OCI-LY7 (cell line): ENCODE measurements around the gene COL25A1. TPM values are rescaled to one million over a fixed set of nuclear protein-coding genes. Genes with fewer than 3 reads are reported as not detected.

ENCODE experiments used
- BruUV-seq: library from RNA; stranded (reverse); fragments of 400-500 nt; replicated peaks from 2 replicates; lab custom pipeline; 2021; lab: Mats Ljungman, UMichigan
- CTCF ChIA-PET: fragments of 300-600 bp; sonication (Branson Sonifier 250); formaldehyde crosslinking; loops from one replicate; lab custom pipeline; 2022; ENCODE audit warnings: antibody characterized with exemption; ENCODE audit not compliant: unreplicated experiment; lab: Charles Lee
- POLR2A ChIA-PET: fragments of 300-600 bp; sonication (Branson Sonifier 250); formaldehyde crosslinking; loops from one replicate; lab custom pipeline; 2022; ENCODE audit warnings: antibody characterized with exemption; lab: Charles Lee
- DNase-seq: peaks from one replicate; pipeline ENCODE4 v3.0.0-alpha.2; 2015; ENCODE audit warnings: low spot score
- H2AFZ ChIP-seq: fragments of 200-600 bp; sonication (generic), shearing (Covaris generic); 2 replicates; pipeline ENCODE4 v1.6.1; 2014; ENCODE audit warnings: mild to moderate bottlenecking, antibody characterized with exemption, low read length, moderate library complexity
- H3K27ac ChIP-seq: fragments of 200-600 bp; sonication (generic); 2 replicates; pipeline ENCODE4 v1.5.1; 2014; ENCODE audit warnings: mixed run types, low read depth, mild to moderate bottlenecking, moderate library complexity, low read length, inconsistent platforms; ENCODE audit not compliant: poor library complexity, severe bottlenecking
- H3K36me3 ChIP-seq: fragments of 200-600 bp; sonication (generic); 2 replicates; pipeline ENCODE4 v1.6.1; 2014; ENCODE audit warnings: mild to moderate bottlenecking, antibody characterized with exemption, low read length, moderate library complexity, mixed read lengths; ENCODE audit not compliant: insufficient read depth
- H3K4me1 ChIP-seq: fragments of 200-600 bp; sonication (generic); 2 replicates; pipeline ENCODE4 v1.5.1; 2014; ENCODE audit warnings: mild to moderate bottlenecking, low read length; ENCODE audit not compliant: insufficient read depth, poor library complexity, severe bottlenecking
- H3K4me2 ChIP-seq: fragments of 200-600 bp; sonication (generic); 2 replicates; pipeline ENCODE4 v1.6.1; 2014; ENCODE audit warnings: mild to moderate bottlenecking, low read length
- H3K4me3 ChIP-seq: fragments of 200-600 bp; sonication (generic); 2 replicates; pipeline ENCODE4 v1.5.1; 2014; ENCODE audit warnings: mild to moderate bottlenecking, low read depth, low read length; ENCODE audit not compliant: poor library complexity, severe bottlenecking
- H3K79me2 ChIP-seq: fragments of 200-600 bp; sonication (generic); 2 replicates; pipeline ENCODE4 v1.6.1; 2016; ENCODE audit warnings: low read depth, mild to moderate bottlenecking, low read length, moderate library complexity, mixed read lengths; ENCODE audit not compliant: insufficient read depth
- H3K9me2 ChIP-seq: fragments of 200-600 bp; sonication (generic); 2 replicates; pipeline ENCODE4 v1.6.1; 2016; ENCODE audit warnings: mild to moderate bottlenecking, low read length, mixed read lengths; ENCODE audit not compliant: insufficient read depth
- H3K9me3 ChIP-seq: fragments of 200-600 bp; sonication (generic); 2 replicates; pipeline ENCODE4 v1.6.1; 2014; ENCODE audit warnings: mild to moderate bottlenecking, mixed run types, low read length, mixed read lengths
- H4K20me1 ChIP-seq: fragments of 200-600 bp; sonication (generic); 2 replicates; pipeline ENCODE4 v1.6.1; 2014; ENCODE audit warnings: mild to moderate bottlenecking, antibody characterized with exemption, low read length, moderate library complexity, mixed read lengths; ENCODE audit not compliant: insufficient read depth
- EZH2phosphoT487 ChIP-seq: fragments of 200-600 bp; sonication (generic); IDR thresholded peaks from 2 replicates; pipeline ENCODE4 v1.6.1; 2018; ENCODE audit warnings: low read depth, borderline replicate concordance, mild to moderate bottlenecking, mixed run types, antibody characterized with exemption, low read length, moderate library complexity, mixed read lengths
- intact Hi-C: fragments of 100-400 bp; cut with micrococcal nuclease; formaldehyde crosslinking; loops from one replicate; pipeline ENCODE4 v1.10.0; 2022; ENCODE audit not compliant: unreplicated experiment
- total RNA-seq, 2 experiments: library from RNA; depleted of rRNA in 1 of 2; stranded (reverse); fragments of >200 nt in 1 of 2; shearing (Covaris generic) in 1 of 2; gene quantifications; 2 replicates each; pipeline ENCODE4 v1.2.3, GENCODE V29; 2014 to 2022
- TF ChIP-seq, protein P1 (sequence below): fragments of 200-600 bp; sonication (generic); conservative IDR thresholded peaks from 2 replicates; pipeline ENCODE4 v1.5.1; 2014; ENCODE audit warnings: mild to moderate bottlenecking, antibody characterized with exemption, low read length, moderate library complexity, mixed read lengths

The COL25A1 gene
- total RNA-seq, 2 experiments from 2014 or later: not detected

GRCh38 chr4:108840426-108840975, 462.0 kb downstream of the COL25A1 start:
- no peak for DNase-seq
- no peak overlapping the region for H3K27ac ChIP-seq
- ChIA-PET CTCF (no interaction called here), POLR2A (interaction anchor here (0.5 to 1.8 kb wide), 4 partner anchors 10 to 554 kb away, joined by 4 to 5 read pairs (median 5); no protein-coding TSS in a partner anchor)
- no peaks in the 10 kb centered on the region for H3K9me2 ChIP-seq
- no peaks in the 10 kb centered on the region for H3K36me3 ChIP-seq
- no peaks in the 10 kb centered on the region for H4K20me1 ChIP-seq
- intact Hi-C loops: no loop called here
- H3K4me2 ChIP-seq: no peak overlapping the region
- H3K79me2 ChIP-seq: no peaks in the 10 kb centered on the region
- no peak overlapping the region for H3K4me3 ChIP-seq
- no TSS peak for BruUV-seq
- no peaks in the 10 kb centered on the region for H3K4me1 ChIP-seq
- H3K9me3 ChIP-seq: no peaks in the 10 kb centered on the region
- no peak overlapping the region for H2AFZ ChIP-seq
- TF ChIP-seq EZH2phosphoT487: no peak
- TF ChIP-seq, protein P1, sequence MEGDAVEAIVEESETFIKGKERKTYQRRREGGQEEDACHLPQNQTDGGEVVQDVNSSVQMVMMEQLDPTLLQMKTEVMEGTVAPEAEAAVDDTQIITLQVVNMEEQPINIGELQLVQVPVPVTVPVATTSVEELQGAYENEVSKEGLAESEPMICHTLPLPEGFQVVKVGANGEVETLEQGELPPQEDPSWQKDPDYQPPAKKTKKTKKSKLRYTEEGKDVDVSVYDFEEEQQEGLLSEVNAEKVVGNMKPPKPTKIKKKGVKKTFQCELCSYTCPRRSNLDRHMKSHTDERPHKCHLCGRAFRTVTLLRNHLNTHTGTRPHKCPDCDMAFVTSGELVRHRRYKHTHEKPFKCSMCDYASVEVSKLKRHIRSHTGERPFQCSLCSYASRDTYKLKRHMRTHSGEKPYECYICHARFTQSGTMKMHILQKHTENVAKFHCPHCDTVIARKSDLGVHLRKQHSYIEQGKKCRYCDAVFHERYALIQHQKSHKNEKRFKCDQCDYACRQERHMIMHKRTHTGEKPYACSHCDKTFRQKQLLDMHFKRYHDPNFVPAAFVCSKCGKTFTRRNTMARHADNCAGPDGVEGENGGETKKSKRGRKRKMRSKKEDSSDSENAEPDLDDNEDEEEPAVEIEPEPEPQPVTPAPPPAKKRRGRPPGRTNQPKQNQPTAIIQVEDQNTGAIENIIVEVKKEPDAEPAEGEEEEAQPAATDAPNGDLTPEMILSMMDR: no peak

DNA sequence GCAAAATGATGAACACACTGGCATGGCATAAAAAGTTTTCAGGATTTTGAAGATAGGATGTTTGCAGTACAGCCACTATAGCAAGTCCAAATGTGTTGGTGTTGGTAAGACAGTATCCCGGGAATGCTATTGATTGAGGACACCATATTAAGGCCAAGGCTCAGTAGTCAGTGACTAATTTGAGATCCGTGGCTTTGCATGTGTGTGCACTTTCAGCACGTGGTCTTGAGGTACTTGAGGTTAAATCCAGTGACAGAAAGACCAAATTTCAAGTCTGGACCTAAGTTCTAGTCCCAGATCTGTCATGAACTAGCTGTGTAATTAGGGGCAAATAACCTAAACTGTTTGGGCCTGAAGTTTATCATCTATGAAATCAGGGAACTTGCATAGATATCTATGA, 463.1 kb downstream of the COL25A1 start:
- POLR2A ChIA-PET: no interaction called here
- no peak overlapping the region for H2AFZ ChIP-seq
- no peaks in the 10 kb centered on the region for H3K9me2 ChIP-seq
- H3K9me3 ChIP-seq: no peaks in the 10 kb centered on the region
- H3K79me2 ChIP-seq: no peaks in the 10 kb centered on the region
- intact Hi-C loops: no loop called here
- H3K4me3 ChIP-seq: no peak overlapping the region
- no peak overlapping the region for H3K27ac ChIP-seq
- DNase-seq: no peak
- H3K4me1 ChIP-seq: no peaks in the 10 kb centered on the region
- no peaks in the 10 kb centered on the region for H3K36me3 ChIP-seq
- H3K4me2 ChIP-seq: no peak overlapping the region
- CTCF ChIA-PET: no interaction called here
- no peaks in the 10 kb centered on the region for H4K20me1 ChIP-seq
- TF ChIP-seq, protein P1: no peak
- TF ChIP-seq EZH2phosphoT487: no peak
- BruUV-seq: no TSS peak

DNA sequence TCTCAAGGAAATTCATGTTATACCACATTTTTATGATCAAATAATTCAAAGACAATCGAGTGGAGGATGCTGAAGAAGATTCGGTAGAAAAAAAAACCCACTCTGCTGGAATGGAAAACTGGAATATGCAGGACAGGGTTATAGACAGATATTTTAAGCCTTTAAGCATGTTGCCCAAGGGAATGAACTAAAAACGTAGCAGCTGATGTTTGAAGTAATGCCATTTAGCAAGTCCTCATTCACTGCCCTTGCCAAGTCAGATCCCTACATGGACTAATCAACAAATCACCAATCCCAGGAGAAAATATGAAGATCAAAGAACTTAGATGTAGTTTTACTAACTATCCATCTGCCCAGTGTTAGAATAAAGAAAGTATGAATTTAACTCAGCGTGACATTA, 464.0 kb downstream of the COL25A1 start:
- Histone ChIP-seq H2AFZ (no peak overlapping the region), H3K27ac (no peak overlapping the region), H3K4me1 (no peaks in the 10 kb centered on the region), H3K4me3 (no peak overlapping the region), H3K9me2 (no peaks in the 10 kb centered on the region), H3K4me2 (no peak overlapping the region), H3K79me2 (no peaks in the 10 kb centered on the region), H3K36me3 (no peaks in the 10 kb centered on the region), H3K9me3 (no peaks in the 10 kb centered on the region), H4K20me1 (no peaks in the 10 kb centered on the region)
- CTCF ChIA-PET: no interaction called here
- intact Hi-C loops: no loop called here
- POLR2A ChIA-PET: no interaction called here
- no TSS peak for BruUV-seq
- TF ChIP-seq, protein P1: no peak
- no peak for TF ChIP-seq EZH2phosphoT487
- DNase-seq: no peak
